Measurements from ENCODE around the gene SLCO2A1.

Gene SLCO2A1

GRCh38 chr3:134009345-134010000 is 20.3 kb downstream of the SLCO2A1 start:
- Histone ChIP-seq H3K9ac (ENCODE audit: low read depth, low read length) (no peak overlapping the region), H3K4me1 (ENCODE audit: insufficient read depth, low read length) (no peaks in the 10 kb centered on the region), H3K9me3 (ENCODE audit: control insufficient read depth, insufficient read depth, low read length) (no peaks in the 10 kb centered on the region), H3K36me3 (ENCODE audit: insufficient read depth, low read length) (no peaks in the 10 kb centered on the region)

GRCh38 chr3:134008630-134009156 is 21.0 kb downstream of the SLCO2A1 start:
- no peaks in the 10 kb centered on the region for H3K4me1 ChIP-seq (ENCODE audit: insufficient read depth, low read length)
- no peak overlapping the region for H3K9ac ChIP-seq (ENCODE audit: low read depth, low read length)

GRCh38 chr3:134007819-134008218 is 21.9 kb downstream of the SLCO2A1 start:
- Histone ChIP-seq H3K36me3 (ENCODE audit: insufficient read depth, low read length) (no peaks in the 10 kb centered on the region), H3K4me1 (ENCODE audit: insufficient read depth, low read length) (no peaks in the 10 kb centered on the region)

More at GRCh38 chr3:134008630-134009156, 21.0 kb downstream of the SLCO2A1 start:
- H3K9me3 ChIP-seq (ENCODE audit: control insufficient read depth, insufficient read depth, low read length): no peaks in the 10 kb centered on the region
- H3K36me3 ChIP-seq (ENCODE audit: insufficient read depth, low read length): no peaks in the 10 kb centered on the region

GRCh38 chr3:134004841-134005240 is 24.9 kb downstream of the SLCO2A1 start:
- H3K4me1 ChIP-seq (ENCODE audit: insufficient read depth, low read length): no peaks in the 10 kb centered on the region
- H3K36me3 ChIP-seq (ENCODE audit: insufficient read depth, low read length): no peaks in the 10 kb centered on the region
- no peaks in the 10 kb centered on the region for H3K9me3 ChIP-seq (ENCODE audit: control insufficient read depth, insufficient read depth, low read length)
- H3K9ac ChIP-seq (ENCODE audit: low read depth, low read length): no peak overlapping the region

More at GRCh38 chr3:134007819-134008218, 21.9 kb downstream of the SLCO2A1 start:
- Histone ChIP-seq H3K9me3 (ENCODE audit: control insufficient read depth, insufficient read depth, low read length) (no peaks in the 10 kb centered on the region), H3K9ac (ENCODE audit: low read depth, low read length) (no peak overlapping the region)

GRCh38 chr3:134003066-134003465 is 26.7 kb downstream of the SLCO2A1 start:
- Histone ChIP-seq H3K9me3 (ENCODE audit: control insufficient read depth, insufficient read depth, low read length) (no peaks in the 10 kb centered on the region), H3K36me3 (ENCODE audit: insufficient read depth, low read length) (no peaks in the 10 kb centered on the region), H3K4me1 (ENCODE audit: insufficient read depth, low read length) (no peaks in the 10 kb centered on the region), H3K9ac (ENCODE audit: low read depth, low read length) (no peak overlapping the region)

- Histone ChIP-seq H3K9me3 (ENCODE audit: control insufficient read depth, insufficient read depth, low read length) (no peaks in the 10 kb centered on the region), H3K9ac (ENCODE audit: low read depth, low read length) (no peak overlapping the region), H3K36me3 (ENCODE audit: insufficient read depth, low read length) (no peaks in the 10 kb centered on the region), H3K4me1 (ENCODE audit: insufficient read depth, low read length) (no peaks in the 10 kb centered on the region)
Observed at GRCh38 chr3:134002306-134002705, 27.4 kb downstream of the SLCO2A1 start.

GRCh38 chr3:134001251-134001650 is 28.5 kb downstream of the SLCO2A1 start:
- Histone ChIP-seq H3K9ac (ENCODE audit: low read depth, low read length) (no peak overlapping the region), H3K36me3 (ENCODE audit: insufficient read depth, low read length) (no peaks in the 10 kb centered on the region), H3K9me3 (ENCODE audit: control insufficient read depth, insufficient read depth, low read length) (no peaks in the 10 kb centered on the region), H3K4me1 (ENCODE audit: insufficient read depth, low read length) (no peaks in the 10 kb centered on the region)

- H3K36me3 ChIP-seq (ENCODE audit: insufficient read depth, low read length): no peaks in the 10 kb centered on the region
- H3K9me3 ChIP-seq (ENCODE audit: control insufficient read depth, insufficient read depth, low read length): no peaks in the 10 kb centered on the region
- no peak overlapping the region for H3K9ac ChIP-seq (ENCODE audit: low read depth, low read length)
- H3K4me1 ChIP-seq (ENCODE audit: insufficient read depth, low read length): no peaks in the 10 kb centered on the region
Observed at GRCh38 chr3:133999891-134000685, 29.6 kb downstream of the SLCO2A1 start.

- Histone ChIP-seq H3K9ac (ENCODE audit: low read depth, low read length) (no peak overlapping the region), H3K4me1 (ENCODE audit: insufficient read depth, low read length) (no peaks in the 10 kb centered on the region), H3K36me3 (ENCODE audit: insufficient read depth, low read length) (no peaks in the 10 kb centered on the region), H3K9me3 (ENCODE audit: control insufficient read depth, insufficient read depth, low read length) (no peaks in the 10 kb centered on the region)
Observed at GRCh38 chr3:133998691-133999241, 31.0 kb downstream of the SLCO2A1 start.

GRCh38 chr3:133997871-133998635 is 31.7 kb downstream of the SLCO2A1 start:
- Histone ChIP-seq H3K36me3 (ENCODE audit: insufficient read depth, low read length) (no peaks in the 10 kb centered on the region), H3K9me3 (ENCODE audit: control insufficient read depth, insufficient read depth, low read length) (no peaks in the 10 kb centered on the region), H3K4me1 (ENCODE audit: insufficient read depth, low read length) (no peaks in the 10 kb centered on the region), H3K9ac (ENCODE audit: low read depth, low read length) (no peak overlapping the region)

GRCh38 chr3:133996996-133997395 is 32.7 kb downstream of the SLCO2A1 start:
- Histone ChIP-seq H3K9ac (ENCODE audit: low read depth, low read length) (no peak overlapping the region), H3K4me1 (ENCODE audit: insufficient read depth, low read length) (no peaks in the 10 kb centered on the region), H3K36me3 (ENCODE audit: insufficient read depth, low read length) (no peaks in the 10 kb centered on the region), H3K9me3 (ENCODE audit: control insufficient read depth, insufficient read depth, low read length) (no peaks in the 10 kb centered on the region)

- Histone ChIP-seq H3K4me1 (ENCODE audit: insufficient read depth, low read length) (no peaks in the 10 kb centered on the region), H3K9me3 (ENCODE audit: control insufficient read depth, insufficient read depth, low read length) (no peaks in the 10 kb centered on the region), H3K36me3 (ENCODE audit: insufficient read depth, low read length) (no peaks in the 10 kb centered on the region), H3K9ac (ENCODE audit: low read depth, low read length) (no peak overlapping the region)
Observed at GRCh38 chr3:133996251-133996661, 33.5 kb downstream of the SLCO2A1 start.

- no peak overlapping the region for H3K9ac ChIP-seq (ENCODE audit: low read depth, low read length)
- no peaks in the 10 kb centered on the region for H3K36me3 ChIP-seq (ENCODE audit: insufficient read depth, low read length)
- no peaks in the 10 kb centered on the region for H3K4me1 ChIP-seq (ENCODE audit: insufficient read depth, low read length)
- no peaks in the 10 kb centered on the region for H3K9me3 ChIP-seq (ENCODE audit: control insufficient read depth, insufficient read depth, low read length)
Observed at GRCh38 chr3:133995264-133995663, 34.5 kb downstream of the SLCO2A1 start.
